CD4-positive, alpha-beta T cell treated with Interleukin-12 subunit alpha and Interleukin-12 subunit beta, for 1 hour (primary cell): ENCODE results near the gene KDM1B.
A peak's percentile ranks its signal among the peaks of the same experiment; 100 is the strongest.

ENCODE experiments used
- DNase-seq: peaks from one replicate; pipeline ENCODE4 v3.0.0-alpha.2; 2020

Gene KDM1B

GRCh38 chr6:18265787-18266522 lies 110.7 kb downstream of the KDM1B start:
- DNase-seq, result no peak

GRCh38 chr6:18266523-18266912 lies 111.3 kb downstream of the KDM1B start:
- DNase-seq, result no peak

- DNase-seq, result no peak
Measured at GRCh38 chr6:18268066-18268465, 112.8 kb downstream of the KDM1B start.

GRCh38 chr6:18269253-18269652 lies 114.0 kb downstream of the KDM1B start:
- peak; percentile 37 for DNase-seq

- no peak for DNase-seq
Measured at GRCh38 chr6:18269717-18270116, 114.5 kb downstream of the KDM1B start.

- no peak for DNase-seq
Measured at GRCh38 chr6:18270216-18270615, 115.0 kb downstream of the KDM1B start.
